Adipocyte (in vitro differentiated cells): ENCODE measurements around the gene NKX3-2.

Source experiments
- DNase-seq: peaks from one replicate; pipeline ENCODE4 v3.0.0-alpha.2; 2015; ENCODE audit warnings: low read depth
- H3K27me3 ChIP-seq: replicated peaks from 2 replicates; pipeline ENCODE4 v1.7.0; 2013; ENCODE audit warnings: mild to moderate bottlenecking, low read length, moderate library complexity; ENCODE audit not compliant: control insufficient read depth, insufficient read depth
- H3K36me3 ChIP-seq: 2 replicates; pipeline ENCODE4 v1.7.0; 2013; ENCODE audit warnings: low read length, mild to moderate bottlenecking, moderate library complexity; ENCODE audit not compliant: control insufficient read depth, insufficient read depth, severe bottlenecking
- H3K4me1 ChIP-seq: 2 replicates; pipeline ENCODE4 v1.7.0; 2013; ENCODE audit warnings: mild to moderate bottlenecking, low read length, moderate library complexity; ENCODE audit not compliant: control insufficient read depth, insufficient read depth
- H3K4me3 ChIP-seq: 2 replicates; pipeline ENCODE4 v1.7.0; 2013; ENCODE audit warnings: mild to moderate bottlenecking, low read length, moderate library complexity
- H3K9ac ChIP-seq: 2 replicates; pipeline ENCODE4 v1.7.0; 2013; ENCODE audit warnings: mild to moderate bottlenecking, low read length, moderate library complexity
- H3K9me3 ChIP-seq: 2 replicates; pipeline ENCODE4 v1.7.0; 2013; ENCODE audit warnings: mild to moderate bottlenecking, low read length, moderate library complexity; ENCODE audit not compliant: control insufficient read depth

Gene NKX3-2

DNA sequence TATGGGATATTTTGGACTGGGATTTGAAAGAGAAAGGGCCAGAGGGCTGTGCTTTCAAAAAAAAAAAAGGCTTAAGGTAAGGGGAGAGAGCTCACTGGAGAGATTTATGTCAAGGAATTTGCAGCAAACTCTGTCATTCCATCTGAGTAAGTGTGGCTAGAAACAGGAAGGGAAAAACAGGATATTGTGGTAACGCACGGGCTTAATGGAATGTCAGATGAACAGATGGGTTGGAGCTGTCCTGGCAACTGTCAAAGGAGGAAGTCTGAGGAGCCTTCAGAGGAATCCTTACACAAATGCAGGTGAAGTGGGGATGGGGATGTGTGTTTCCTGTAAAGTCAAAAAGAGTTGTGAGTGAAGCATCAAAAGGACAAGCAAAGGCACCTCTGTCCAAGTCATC lies 15.1 kb upstream of the NKX3-2 start:
- peaks cover 6% of the 10 kb centered on the region for H3K4me1 ChIP-seq
- H3K9me3 ChIP-seq, result no peaks in the 10 kb centered on the region
- H3K36me3 ChIP-seq, result no peaks in the 10 kb centered on the region
- H3K27me3 ChIP-seq, result no peaks in the 10 kb centered on the region
- H3K9ac ChIP-seq, result no peak overlapping the region
- no peak for DNase-seq
- no peak overlapping the region for H3K4me3 ChIP-seq

DNA sequence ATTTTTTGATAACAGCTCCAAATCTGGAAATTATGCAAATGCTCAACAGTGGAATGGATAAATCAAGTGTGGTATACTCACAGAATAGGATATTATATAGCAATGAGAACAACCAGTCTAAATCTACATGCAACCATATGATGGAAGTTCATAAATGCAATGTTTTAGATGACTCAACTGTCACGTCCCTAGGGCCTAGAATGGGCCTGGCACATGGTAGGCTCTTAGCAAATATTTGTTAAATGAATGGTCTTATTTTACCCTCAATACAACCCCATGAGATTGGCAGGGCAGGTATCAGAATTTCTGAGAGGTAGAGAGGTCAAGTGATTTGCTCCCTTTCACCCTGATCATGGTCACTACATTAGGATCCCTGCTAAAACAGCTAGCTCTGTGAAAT lies 14.6 kb upstream of the NKX3-2 start:
- Histone ChIP-seq H3K9me3 (no peaks in the 10 kb centered on the region), H3K27me3 (no peaks in the 10 kb centered on the region), H3K4me3 (no peak overlapping the region), H3K4me1 (peaks cover 6% of the 10 kb centered on the region), H3K9ac (no peak overlapping the region), H3K36me3 (no peaks in the 10 kb centered on the region)
- no peak for DNase-seq

DNA sequence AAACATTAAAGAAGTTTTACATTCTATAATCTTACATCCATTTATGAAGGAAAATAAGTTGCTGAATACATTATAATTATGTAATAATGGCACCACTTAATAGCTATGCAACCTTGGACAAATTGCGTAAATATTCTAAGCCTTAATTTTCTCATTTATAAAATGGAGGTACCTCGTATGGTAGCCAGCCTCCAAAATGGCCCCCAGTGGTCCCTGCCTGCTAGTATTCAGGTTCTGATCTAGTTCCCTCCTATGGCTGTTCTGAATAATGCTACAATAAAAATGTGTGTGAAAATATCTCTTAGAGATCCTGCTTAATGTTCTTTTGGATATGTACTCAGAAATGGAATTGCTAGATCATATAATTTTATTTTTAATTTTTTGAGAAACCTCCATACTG lies 11.0 kb upstream of the NKX3-2 start:
- H3K36me3 ChIP-seq, result no peaks in the 10 kb centered on the region

GRCh38 chr4:13553081-13553480 lies 8.8 kb upstream of the NKX3-2 start:
- Histone ChIP-seq H3K4me1 (peaks cover 9% of the 10 kb centered on the region), H3K36me3 (no peaks in the 10 kb centered on the region), H3K9me3 (peaks cover 23% of the 10 kb centered on the region), H3K4me3 (no peak overlapping the region), H3K27me3 (peaks cover 20% of the 10 kb centered on the region), H3K9ac (no peak overlapping the region)
- DNase-seq, result no peak

More for the DNA sequence above, 11.0 kb upstream of the NKX3-2 start:
- Histone ChIP-seq H3K9me3 (peaks cover 23% of the 10 kb centered on the region), H3K9ac (no peak overlapping the region), H3K4me3 (no peak overlapping the region), H3K4me1 (peaks cover 6% of the 10 kb centered on the region), H3K27me3 (no peaks in the 10 kb centered on the region)
- no peak for DNase-seq

DNA sequence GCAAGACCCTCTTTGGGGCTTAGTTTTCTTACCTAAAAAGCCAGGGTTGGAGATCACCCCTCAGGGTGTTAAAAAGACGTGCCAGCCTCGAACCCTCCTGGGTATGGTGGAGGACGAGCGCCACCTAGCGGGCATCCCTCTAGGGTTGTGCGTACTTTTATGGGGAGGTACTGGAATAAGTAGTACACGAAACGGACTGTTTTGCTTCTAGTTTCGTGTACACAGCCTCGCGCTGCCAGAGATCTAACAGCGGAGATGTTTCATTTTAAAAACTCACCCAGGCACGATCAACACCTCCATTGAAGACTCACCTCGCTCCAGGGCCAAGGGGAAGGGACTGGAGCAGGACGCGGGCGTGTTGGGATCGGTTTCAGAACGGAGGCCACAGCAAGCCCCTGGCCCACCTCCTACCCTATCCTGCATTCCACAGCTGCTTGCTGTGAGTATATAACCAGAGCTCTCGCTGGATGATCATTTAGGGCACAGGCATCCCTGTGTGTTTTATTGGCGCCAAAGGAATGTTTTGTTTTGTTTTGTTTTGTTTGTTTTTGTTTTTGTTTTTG lies 4.8 kb upstream of the NKX3-2 start:
- H3K4me3 ChIP-seq, result peak overlapping the region; percentile 85
- peak overlapping the region; percentile 70 for H3K9ac ChIP-seq
- peaks cover 43% of the 10 kb centered on the region for H3K27me3 ChIP-seq
- peaks cover 23% of the 10 kb centered on the region for H3K9me3 ChIP-seq
- H3K36me3 ChIP-seq, result no peaks in the 10 kb centered on the region
- DNase-seq, result peak; percentile 84
- H3K4me1 ChIP-seq, result peaks cover 14% of the 10 kb centered on the region

DNA sequence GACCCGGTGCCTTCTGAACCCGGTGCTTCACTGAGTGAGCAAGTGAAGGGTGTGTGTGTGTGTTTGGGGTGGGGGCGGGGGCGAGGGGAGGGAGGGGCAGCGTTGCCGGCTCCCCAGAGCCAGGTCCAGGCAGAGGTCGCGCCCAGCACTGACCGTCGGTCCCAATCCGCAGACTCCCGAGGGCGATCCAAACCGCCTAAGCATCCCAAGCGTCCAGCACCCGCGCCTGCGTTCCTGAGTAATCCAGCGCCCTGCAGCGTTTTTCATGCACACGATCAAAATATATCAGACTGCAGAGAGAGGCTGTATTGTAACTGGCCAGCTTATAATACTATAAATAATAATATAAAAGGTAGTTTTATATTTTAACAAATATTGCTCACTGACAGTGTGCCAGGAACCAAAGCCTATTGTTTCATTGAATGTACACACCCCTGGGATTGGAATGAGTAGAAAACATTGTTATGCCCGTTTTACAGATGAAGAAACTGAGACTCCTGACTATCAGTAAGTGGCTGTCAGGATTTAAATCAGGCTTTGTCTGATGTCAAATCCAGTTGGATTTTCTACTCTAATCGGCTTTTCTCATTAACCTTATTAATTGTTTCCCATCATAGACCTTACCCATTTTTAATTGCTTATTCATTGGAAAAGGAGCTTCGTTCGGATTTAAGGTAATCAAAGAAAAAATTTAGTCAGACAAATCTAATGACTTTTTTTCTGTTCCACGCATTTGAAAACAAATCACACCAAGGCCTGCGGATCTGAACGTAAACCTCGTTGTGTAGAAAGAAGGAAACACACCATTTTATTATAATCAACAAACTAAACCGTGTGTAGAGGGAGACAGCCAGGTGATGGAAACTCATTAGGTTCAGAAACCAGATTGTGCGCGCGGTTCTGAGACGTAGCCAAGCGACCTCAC lies 4.0 kb upstream of the NKX3-2 start:
- Histone ChIP-seq H3K9ac (no peak overlapping the region), H3K4me3 (peak overlapping the region; percentile 85), H3K9me3 (peaks cover 23% of the 10 kb centered on the region), H3K36me3 (no peaks in the 10 kb centered on the region), H3K4me1 (peaks cover 14% of the 10 kb centered on the region), H3K27me3 (peaks cover 46% of the 10 kb centered on the region)
- DNase-seq, result no peak

DNA sequence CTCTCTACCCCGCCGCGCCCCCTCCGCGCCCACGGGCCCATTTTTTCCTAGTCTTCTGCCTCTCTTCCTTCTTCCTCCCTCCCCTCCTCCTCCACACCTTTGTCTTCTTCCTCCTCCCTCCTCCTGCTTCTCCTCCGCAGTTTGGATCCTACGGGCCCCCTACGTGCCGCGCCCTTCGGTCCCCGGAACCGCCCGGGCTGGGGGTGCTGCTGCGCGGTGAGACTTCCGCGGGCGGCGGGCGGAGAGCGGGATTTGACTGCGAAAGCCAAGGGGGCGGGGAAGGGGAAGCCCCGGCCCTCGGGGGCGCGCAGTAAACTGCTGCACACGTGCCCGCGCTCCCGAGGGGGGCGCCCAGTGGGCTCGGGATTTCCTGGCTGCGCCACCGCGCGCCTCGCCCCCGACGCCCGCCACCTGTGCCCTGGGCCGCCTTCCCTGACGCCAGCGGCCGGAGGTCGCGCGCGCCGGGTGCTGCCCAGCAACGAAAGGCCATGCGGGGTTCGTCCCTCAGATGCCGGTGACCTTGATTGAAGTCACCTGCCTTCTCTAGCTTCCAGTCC lies 3.3 kb upstream of the NKX3-2 start:
- no peaks in the 10 kb centered on the region for H3K36me3 ChIP-seq
- DNase-seq, result no peak
- peak overlapping the region; percentile 39 for H3K9ac ChIP-seq
- peak overlapping the region; percentile 73 for H3K4me3 ChIP-seq
- peaks cover 16% of the 10 kb centered on the region for H3K9me3 ChIP-seq
- peaks cover 54% of the 10 kb centered on the region for H3K27me3 ChIP-seq
- H3K4me1 ChIP-seq, result peaks cover 14% of the 10 kb centered on the region

- peaks cover 14% of the 10 kb centered on the region for H3K4me1 ChIP-seq
- peak overlapping the region; percentile 73 for H3K4me3 ChIP-seq
- peaks cover 11% of the 10 kb centered on the region for H3K9me3 ChIP-seq
- peaks cover 54% of the 10 kb centered on the region for H3K27me3 ChIP-seq
- H3K9ac ChIP-seq, result peak overlapping the region; percentile 39
- no peaks in the 10 kb centered on the region for H3K36me3 ChIP-seq
- DNase-seq, result no peak
Observed at GRCh38 chr4:13546941-13547484, 2.7 kb upstream of the NKX3-2 start.

GRCh38 chr4:13546142-13546940 lies 2.0 kb upstream of the NKX3-2 start:
- Histone ChIP-seq H3K36me3 (no peaks in the 10 kb centered on the region), H3K9ac (no peak overlapping the region), H3K4me3 (peak overlapping the region; percentile 73), H3K4me1 (peaks cover 14% of the 10 kb centered on the region), H3K27me3 (peaks cover 59% of the 10 kb centered on the region), H3K9me3 (peaks cover 4% of the 10 kb centered on the region)
- no peak for DNase-seq

DNA sequence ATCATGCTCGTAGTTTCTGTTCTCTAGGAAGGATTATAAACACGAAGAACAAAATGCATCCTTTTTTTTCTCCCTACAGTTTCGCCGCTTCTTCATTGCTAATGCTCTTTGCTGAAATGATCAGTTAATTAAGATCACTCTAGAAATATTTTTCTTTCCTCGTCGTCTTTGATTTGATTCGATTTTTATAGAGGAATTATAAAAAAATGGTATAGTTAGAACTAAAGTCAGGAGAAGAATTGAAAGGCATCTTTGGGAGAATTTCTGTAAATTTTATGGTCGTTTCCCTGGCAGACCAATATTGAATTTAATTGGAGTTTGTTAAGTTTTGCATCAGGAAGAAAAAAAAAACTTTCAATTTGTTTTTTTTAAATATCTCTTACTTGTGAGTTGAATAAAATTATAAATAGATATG lies 1.1 kb upstream of the NKX3-2 start:
- no peak for DNase-seq
- H3K36me3 ChIP-seq, result no peaks in the 10 kb centered on the region
- H3K9me3 ChIP-seq, result peaks cover 2% of the 10 kb centered on the region
- peak overlapping the region; percentile 86 for H3K4me3 ChIP-seq
- peaks cover 69% of the 10 kb centered on the region for H3K27me3 ChIP-seq
- peaks cover 14% of the 10 kb centered on the region for H3K4me1 ChIP-seq
- H3K9ac ChIP-seq, result peak overlapping the region; percentile 77
